HUES48 (cell line): Measurements from ENCODE around the gene SYNE2.

Source experiments
- H3K27ac ChIP-seq: one replicate; pipeline ENCODE4 v1.7.0; 2013; ENCODE audit warnings: low read depth, low read length, inconsistent platforms
- H3K27me3 ChIP-seq: 2 replicates; pipeline ENCODE4 v1.6.1; 2013; ENCODE audit warnings: mild to moderate bottlenecking, low read length; ENCODE audit not compliant: control insufficient read depth, insufficient read depth
- H3K36me3 ChIP-seq: 2 replicates; pipeline ENCODE4 v1.6.1; 2013; ENCODE audit warnings: low read length; ENCODE audit not compliant: control insufficient read depth, insufficient read depth
- H3K4me1 ChIP-seq: 2 replicates; pipeline ENCODE4 v1.6.1; 2013; ENCODE audit warnings: mild to moderate bottlenecking, low read length; ENCODE audit not compliant: control insufficient read depth, insufficient read depth
- H3K4me3 ChIP-seq: 2 replicates; pipeline ENCODE4 v1.5.1; 2013; ENCODE audit warnings: mild to moderate bottlenecking, low read depth, low read length
- H3K9ac ChIP-seq: 2 replicates; pipeline ENCODE4 v1.6.1; 2013; ENCODE audit warnings: mild to moderate bottlenecking, low read depth, low read length, moderate library complexity
- H3K9me3 ChIP-seq: 2 replicates; pipeline ENCODE4 v1.6.1; 2013; ENCODE audit warnings: low read length; ENCODE audit not compliant: control insufficient read depth, insufficient read depth

Gene SYNE2

DNA sequence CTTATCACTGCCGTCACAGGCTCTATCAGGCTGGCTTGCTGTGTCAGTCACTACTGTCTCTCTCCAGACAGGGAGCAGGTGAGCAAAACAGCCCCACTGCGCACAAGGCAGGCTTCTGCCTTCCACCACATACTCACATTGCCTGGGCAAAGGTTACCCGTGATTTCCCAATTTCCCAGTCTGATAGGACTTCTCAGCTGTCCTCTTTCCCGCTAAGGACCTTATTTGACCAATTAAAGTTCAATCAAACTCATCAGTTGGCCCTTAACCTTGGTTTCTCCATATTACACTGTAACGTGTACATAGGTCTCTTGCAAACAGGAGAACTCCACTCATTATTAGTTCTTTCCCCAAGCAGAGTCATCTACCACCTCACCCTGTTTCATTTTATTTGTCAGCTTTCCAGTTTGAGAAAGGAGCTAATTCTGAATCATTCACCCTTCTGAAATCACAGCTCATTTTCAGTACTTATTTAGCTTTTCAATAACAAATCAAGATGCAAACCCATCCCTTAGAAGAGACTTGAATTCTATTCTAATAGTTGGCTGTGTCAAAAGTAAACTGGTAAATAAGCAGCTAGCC is 270.5 kb downstream of the SYNE2 start:
- Histone ChIP-seq H3K9me3 (no peaks in the 10 kb centered on the region), H3K27ac (no peak overlapping the region), H3K9ac (no peak overlapping the region), H3K4me1 (no peaks in the 10 kb centered on the region), H3K27me3 (no peaks in the 10 kb centered on the region), H3K4me3 (no peak overlapping the region), H3K36me3 (peaks cover 68% of the 10 kb centered on the region)

GRCh38 chr14:64125270-64125669 is 272.5 kb downstream of the SYNE2 start:
- no peaks in the 10 kb centered on the region for H3K4me1 ChIP-seq
- H3K4me3 ChIP-seq = no peak overlapping the region
- no peaks in the 10 kb centered on the region for H3K9me3 ChIP-seq
- no peak overlapping the region for H3K9ac ChIP-seq
- H3K27ac ChIP-seq = no peak overlapping the region
- H3K27me3 ChIP-seq = no peaks in the 10 kb centered on the region
- H3K36me3 ChIP-seq = peaks cover 71% of the 10 kb centered on the region

GRCh38 chr14:64126548-64126947 is 273.7 kb downstream of the SYNE2 start:
- Histone ChIP-seq H3K27me3 (no peaks in the 10 kb centered on the region), H3K4me1 (no peaks in the 10 kb centered on the region), H3K4me3 (no peak overlapping the region), H3K27ac (no peak overlapping the region), H3K9ac (no peak overlapping the region), H3K36me3 (peaks cover 75% of the 10 kb centered on the region), H3K9me3 (no peaks in the 10 kb centered on the region)

GRCh38 chr14:64137657-64138290 is 285.0 kb downstream of the SYNE2 start:
- no peak overlapping the region for H3K4me3 ChIP-seq
- H3K9ac ChIP-seq = no peak overlapping the region
- peaks cover 56% of the 10 kb centered on the region for H3K36me3 ChIP-seq
- no peaks in the 10 kb centered on the region for H3K9me3 ChIP-seq
- no peaks in the 10 kb centered on the region for H3K4me1 ChIP-seq
- no peak overlapping the region for H3K27ac ChIP-seq
- H3K27me3 ChIP-seq = no peaks in the 10 kb centered on the region

GRCh38 chr14:64147126-64147790 is 294.5 kb downstream of the SYNE2 start:
- Histone ChIP-seq H3K27me3 (no peaks in the 10 kb centered on the region), H3K27ac (no peak overlapping the region), H3K9ac (no peak overlapping the region), H3K9me3 (no peaks in the 10 kb centered on the region), H3K4me3 (no peak overlapping the region), H3K36me3 (peaks cover 35% of the 10 kb centered on the region), H3K4me1 (no peaks in the 10 kb centered on the region)

- Histone ChIP-seq H3K4me3 (no peak overlapping the region), H3K27ac (no peak overlapping the region), H3K9ac (no peak overlapping the region), H3K27me3 (no peaks in the 10 kb centered on the region), H3K4me1 (no peaks in the 10 kb centered on the region), H3K36me3 (peaks cover 25% of the 10 kb centered on the region), H3K9me3 (no peaks in the 10 kb centered on the region)
Measured at GRCh38 chr14:64149921-64150320, 297.1 kb downstream of the SYNE2 start.

- H3K4me3 ChIP-seq = no peak overlapping the region
- H3K9ac ChIP-seq = no peak overlapping the region
- H3K9me3 ChIP-seq = no peaks in the 10 kb centered on the region
- H3K36me3 ChIP-seq = peaks cover 39% of the 10 kb centered on the region
- H3K4me1 ChIP-seq = no peaks in the 10 kb centered on the region
- H3K27me3 ChIP-seq = no peaks in the 10 kb centered on the region
- H3K27ac ChIP-seq = no peak overlapping the region
Measured at GRCh38 chr14:64158608-64159007, 305.8 kb downstream of the SYNE2 start.

DNA sequence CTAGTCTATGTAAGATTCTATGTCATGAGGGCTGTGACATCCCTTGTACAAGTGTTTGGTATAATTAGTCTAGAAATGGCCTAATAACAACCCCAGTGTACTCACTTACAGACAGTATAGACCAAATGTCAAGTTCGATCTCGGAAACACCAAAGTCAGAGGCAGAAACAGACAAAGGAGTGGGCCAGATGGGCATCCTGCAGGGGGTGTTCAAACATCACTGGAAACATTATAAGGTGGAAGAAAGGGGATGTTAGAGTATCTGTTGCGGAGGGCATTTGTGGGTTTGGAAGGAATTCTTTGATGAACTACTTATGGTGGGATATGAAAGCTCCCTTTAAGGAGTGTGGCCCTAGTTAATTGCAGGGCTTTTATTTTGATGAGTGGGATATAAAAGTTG is 306.8 kb downstream of the SYNE2 start:
- H3K27me3 ChIP-seq = no peaks in the 10 kb centered on the region
- no peak overlapping the region for H3K27ac ChIP-seq
- peaks cover 37% of the 10 kb centered on the region for H3K36me3 ChIP-seq
- H3K9me3 ChIP-seq = no peaks in the 10 kb centered on the region
- no peak overlapping the region for H3K4me3 ChIP-seq
- no peak overlapping the region for H3K9ac ChIP-seq
- H3K4me1 ChIP-seq = no peaks in the 10 kb centered on the region

- Histone ChIP-seq H3K27me3 (no peaks in the 10 kb centered on the region), H3K27ac (no peak overlapping the region), H3K9ac (no peak overlapping the region), H3K4me3 (no peak overlapping the region), H3K9me3 (no peaks in the 10 kb centered on the region), H3K4me1 (no peaks in the 10 kb centered on the region), H3K36me3 (peaks cover 54% of the 10 kb centered on the region)
Measured at GRCh38 chr14:64170181-64170580, 317.4 kb downstream of the SYNE2 start.

DNA sequence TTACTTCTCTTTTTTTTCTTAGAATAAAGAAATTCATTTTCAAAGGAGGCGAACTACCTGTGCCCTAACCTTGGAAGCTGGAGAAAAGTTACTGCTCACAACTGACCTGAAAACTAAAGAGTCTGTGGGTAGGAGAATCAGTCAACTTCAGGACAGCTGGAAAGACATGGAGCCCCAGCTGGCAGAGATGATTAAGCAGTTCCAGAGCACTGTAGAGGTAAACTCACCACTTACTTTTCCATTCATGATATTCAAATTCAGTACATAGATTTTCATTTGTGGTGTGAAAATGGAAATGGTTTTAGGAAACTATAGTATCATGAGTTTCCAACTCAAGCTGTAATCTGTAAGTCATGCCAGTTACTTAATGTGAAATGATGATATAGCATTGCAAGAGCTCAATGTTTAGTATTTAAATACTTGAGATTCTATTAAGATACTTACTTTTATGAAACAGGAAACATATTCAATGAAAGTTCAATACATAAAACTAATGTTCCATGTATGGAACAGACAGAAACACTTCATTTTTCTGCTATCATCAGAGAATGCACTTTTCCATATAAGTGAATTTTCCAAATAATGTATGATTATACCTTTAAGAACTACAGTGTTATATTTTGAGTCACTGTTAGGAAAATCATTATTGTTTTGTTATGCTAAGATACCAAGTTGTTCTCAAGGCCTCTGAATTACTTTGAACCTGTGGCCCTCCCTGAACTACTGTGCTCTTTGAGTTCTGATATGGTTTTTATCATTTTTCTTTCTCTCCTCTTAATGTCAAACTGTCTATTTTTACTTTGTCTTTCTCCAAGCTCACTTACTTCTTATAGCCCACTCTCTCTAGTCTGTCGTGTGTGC is 322.3 kb downstream of the SYNE2 start:
- Histone ChIP-seq H3K4me1 (0 out of 2 replicates have a peak, but pooled peaks cover 6% of the 10 kb centered on the region), H3K27me3 (no peaks in the 10 kb centered on the region), H3K36me3 (peaks cover 39% of the 10 kb centered on the region), H3K27ac (no peak overlapping the region), H3K9me3 (no peaks in the 10 kb centered on the region), H3K9ac (no peak overlapping the region), H3K4me3 (no peak overlapping the region)
